SK-N-MC (cell line): ENCODE measurements around the gene ROPN1B.
"Not testable (repeated sequence)": the region's sequence is repeated elsewhere in the genome, so short reads cannot be mapped to it uniquely, and the experiment has no call there.

Source experiments
- DNase-seq: peaks from one replicate; pipeline ENCODE4 v3.0.0-alpha.2; 2011; ENCODE audit warnings: low read depth, low spot score
- H3K27ac ChIP-seq: fragments of 200-600 bp; sonication (generic); 2 replicates; pipeline ENCODE4 v1.5.1; 2016; ENCODE audit warnings: mixed run types
- H3K36me3 ChIP-seq: fragments of 200-600 bp; sonication (generic); 2 replicates; pipeline ENCODE4 v1.6.1; 2017; ENCODE audit warnings: antibody characterized with exemption, low read length, mixed read lengths; ENCODE audit not compliant: insufficient read depth
- H3K4me3 ChIP-seq: fragments of 200-600 bp; sonication (generic); 2 replicates; pipeline ENCODE4 v1.5.1; 2016
- H3K9ac ChIP-seq: fragments of 200-600 bp; sonication (generic); 2 replicates; pipeline ENCODE4 v1.8.0; 2017; ENCODE audit warnings: mixed run types, mixed read lengths; ENCODE audit not compliant: insufficient read length
- H3K9me3 ChIP-seq: fragments of 200-600 bp; sonication (generic); 2 replicates; pipeline ENCODE4 v1.6.1; 2017; ENCODE audit warnings: low read depth, mild to moderate bottlenecking, antibody characterized with exemption, low read length, moderate library complexity, mixed read lengths

Gene ROPN1B

GRCh38 chr3:125968701-125969592 is at the start of gene ROPN1B:
Gene ROPN1B, plus strand, starts transcription at chr3:125969178. Its CDS starts 2,877 bp downstream, at chr3:125972055.
- not testable (repeated sequence) for H3K9ac ChIP-seq, H3K9me3 ChIP-seq, DNase-seq, H3K4me3 ChIP-seq, H3K36me3 ChIP-seq, H3K27ac ChIP-seq

GRCh38 chr3:125920191-125920590 is 48.8 kb upstream of the ROPN1B start:
- not testable (repeated sequence) for DNase-seq, H3K9me3 ChIP-seq, H3K4me3 ChIP-seq, H3K9ac ChIP-seq, H3K36me3 ChIP-seq, H3K27ac ChIP-seq

DNA sequence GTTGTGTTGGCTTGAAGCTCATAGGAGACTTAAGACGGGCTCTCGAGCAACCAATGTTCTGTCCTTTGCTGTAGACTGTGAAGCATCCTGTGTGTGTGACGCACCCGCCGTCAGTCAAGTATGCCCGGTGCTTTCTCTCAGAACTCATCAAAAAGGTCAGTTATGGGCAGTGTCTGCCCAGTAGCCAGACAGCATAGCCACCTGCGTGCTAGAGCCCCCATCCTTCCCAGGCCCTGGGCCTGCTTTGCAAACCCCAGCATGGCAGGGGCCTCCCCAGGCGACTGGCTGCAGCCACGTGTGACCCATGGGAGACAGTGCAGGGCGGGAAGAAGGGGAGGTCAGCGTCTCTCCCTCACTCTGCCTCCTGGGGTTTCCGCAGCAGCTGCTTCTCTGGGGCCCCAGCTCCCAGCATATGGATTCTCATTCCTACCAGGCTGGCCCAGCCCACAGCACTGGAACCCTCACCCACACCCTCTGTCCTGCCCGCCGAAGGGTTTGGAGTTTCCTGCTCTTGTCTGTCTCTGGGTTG is 48.2 kb upstream of the ROPN1B start:
- H3K9ac ChIP-seq, H3K9me3 ChIP-seq, H3K27ac ChIP-seq, H3K36me3 ChIP-seq, H3K4me3 ChIP-seq, DNase-seq: not testable (repeated sequence)

DNA sequence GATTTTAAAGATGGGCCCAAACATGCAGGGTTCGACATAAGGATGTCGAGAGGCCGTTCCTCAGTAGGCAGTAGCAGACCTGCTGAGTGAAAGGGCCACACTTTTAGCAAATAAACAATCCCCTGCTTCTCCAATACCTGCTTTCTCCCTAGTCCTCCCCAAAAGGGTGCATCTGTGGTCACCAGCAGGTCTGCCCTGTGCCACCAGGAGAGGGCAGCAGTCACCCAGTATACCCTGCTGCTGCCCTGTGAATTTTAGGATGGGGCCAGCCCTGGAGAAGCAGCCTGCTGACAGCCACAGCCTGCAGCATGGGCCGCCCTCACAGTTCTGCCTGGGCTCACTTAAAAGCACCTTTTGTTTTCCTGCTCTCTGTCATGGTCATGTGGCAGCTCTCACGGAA is 47.3 kb upstream of the ROPN1B start:
- H3K4me3 ChIP-seq, H3K36me3 ChIP-seq, H3K9ac ChIP-seq, H3K9me3 ChIP-seq, H3K27ac ChIP-seq, DNase-seq: not testable (repeated sequence)

DNA sequence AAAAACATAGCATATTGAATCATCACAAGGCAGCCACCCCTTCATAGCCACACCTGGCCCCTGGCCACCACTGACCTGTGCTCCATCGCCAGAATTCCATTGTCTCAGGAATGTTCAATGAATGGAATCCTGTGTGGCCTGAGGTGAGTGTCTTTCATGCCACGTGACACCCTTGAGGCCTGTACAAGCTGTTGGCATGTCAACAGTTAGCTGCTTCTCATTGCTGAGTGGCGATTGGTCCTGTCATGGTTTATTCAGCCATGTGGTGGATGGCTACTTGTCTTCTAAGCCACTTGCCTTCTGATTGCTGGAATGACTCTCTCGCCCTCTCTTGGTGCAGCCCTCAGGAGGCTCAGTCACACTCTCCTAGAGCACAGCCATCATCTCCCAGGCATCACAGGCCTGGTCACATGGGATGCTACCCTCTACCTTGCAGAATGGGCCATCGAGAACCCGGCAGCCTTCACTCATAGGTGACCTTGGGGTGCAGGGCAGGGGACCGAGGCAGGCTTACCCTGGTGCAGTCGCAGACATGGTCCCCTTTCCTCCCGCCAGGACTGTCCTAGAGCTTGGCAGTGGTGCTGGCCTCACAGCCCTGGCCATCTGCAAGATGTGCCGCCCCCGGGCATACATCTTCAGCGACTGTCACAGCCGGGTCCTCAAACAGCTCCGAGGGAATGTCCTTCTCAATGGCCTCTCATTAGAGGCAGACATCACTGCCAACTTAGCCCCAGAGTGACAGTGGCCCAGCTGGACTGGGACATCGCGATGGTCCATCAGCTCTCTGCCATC is 45.5 kb upstream of the ROPN1B start:
- not testable (repeated sequence) for H3K4me3 ChIP-seq, H3K9ac ChIP-seq, DNase-seq, H3K36me3 ChIP-seq, H3K9me3 ChIP-seq, H3K27ac ChIP-seq

- H3K9me3 ChIP-seq, DNase-seq: not testable (repeated sequence)
These were observed 44.7 kb upstream of the ROPN1B start for GRCh38 chr3:125924276-125924675.

GRCh38 chr3:125925727-125926126 is 43.3 kb upstream of the ROPN1B start:
- not testable (repeated sequence) for H3K4me3 ChIP-seq, DNase-seq, H3K9me3 ChIP-seq, H3K27ac ChIP-seq, H3K36me3 ChIP-seq, H3K9ac ChIP-seq

More at GRCh38 chr3:125924276-125924675, 44.7 kb upstream of the ROPN1B start:
- not testable (repeated sequence) for H3K9ac ChIP-seq, H3K27ac ChIP-seq, H3K36me3 ChIP-seq, H3K4me3 ChIP-seq

- not testable (repeated sequence) for H3K9ac ChIP-seq, H3K36me3 ChIP-seq, H3K27ac ChIP-seq, H3K9me3 ChIP-seq, H3K4me3 ChIP-seq
- DNase-seq = peak; percentile 18
These were observed 40.0 kb upstream of the ROPN1B start for GRCh38 chr3:125928771-125929545.

DNA sequence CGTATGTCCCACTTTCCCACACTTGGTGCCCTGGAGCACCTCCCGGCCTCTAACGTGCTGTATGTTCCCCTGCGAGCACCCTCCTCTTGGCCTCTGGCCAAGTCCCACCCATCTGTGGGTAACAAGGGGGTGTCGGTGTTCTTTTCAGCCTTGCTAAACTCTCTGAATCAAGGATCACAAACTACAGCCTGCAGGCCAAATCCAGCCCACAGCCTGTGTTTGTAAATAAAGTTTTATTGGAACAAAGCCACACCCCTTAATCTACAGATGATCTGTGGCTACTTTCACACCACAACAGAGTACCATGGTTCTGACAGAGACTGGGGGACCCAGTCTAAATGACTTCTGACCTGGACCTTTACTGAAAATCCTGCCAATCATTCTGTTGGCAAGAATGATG is 39.2 kb upstream of the ROPN1B start:
- not testable (repeated sequence) for DNase-seq, H3K36me3 ChIP-seq, H3K9me3 ChIP-seq, H3K27ac ChIP-seq, H3K4me3 ChIP-seq, H3K9ac ChIP-seq

DNA sequence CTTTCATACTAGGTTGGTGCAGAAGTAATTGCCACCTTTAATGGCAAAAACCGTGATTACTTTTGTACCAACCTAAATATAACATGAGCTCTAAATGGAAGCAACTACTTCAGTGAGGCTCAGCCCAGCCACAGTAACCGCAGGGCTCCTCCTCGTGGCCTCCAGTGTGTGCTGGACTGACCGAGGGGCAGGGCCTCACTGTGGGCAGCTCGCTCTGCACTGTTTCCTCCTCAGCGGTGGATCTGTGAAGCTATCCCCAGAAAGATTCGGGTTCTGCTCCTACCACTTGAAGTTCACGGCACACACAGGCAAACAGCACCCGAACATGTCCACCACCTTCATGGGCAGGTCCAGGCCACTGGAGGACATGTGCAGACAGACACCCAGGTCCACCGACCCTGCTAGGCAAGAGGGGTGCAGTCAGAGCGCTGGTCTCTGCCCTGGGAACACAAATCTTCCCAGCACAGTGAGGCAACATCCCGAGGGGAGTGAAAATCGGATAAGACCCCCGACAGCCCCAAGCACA is 37.6 kb upstream of the ROPN1B start:
- H3K36me3 ChIP-seq, H3K9ac ChIP-seq, H3K27ac ChIP-seq, DNase-seq, H3K4me3 ChIP-seq, H3K9me3 ChIP-seq: not testable (repeated sequence)

GRCh38 chr3:125933397-125934173 is 35.4 kb upstream of the ROPN1B start:
- not testable (repeated sequence) for H3K9me3 ChIP-seq, H3K9ac ChIP-seq, H3K27ac ChIP-seq, H3K4me3 ChIP-seq, DNase-seq, H3K36me3 ChIP-seq

DNA sequence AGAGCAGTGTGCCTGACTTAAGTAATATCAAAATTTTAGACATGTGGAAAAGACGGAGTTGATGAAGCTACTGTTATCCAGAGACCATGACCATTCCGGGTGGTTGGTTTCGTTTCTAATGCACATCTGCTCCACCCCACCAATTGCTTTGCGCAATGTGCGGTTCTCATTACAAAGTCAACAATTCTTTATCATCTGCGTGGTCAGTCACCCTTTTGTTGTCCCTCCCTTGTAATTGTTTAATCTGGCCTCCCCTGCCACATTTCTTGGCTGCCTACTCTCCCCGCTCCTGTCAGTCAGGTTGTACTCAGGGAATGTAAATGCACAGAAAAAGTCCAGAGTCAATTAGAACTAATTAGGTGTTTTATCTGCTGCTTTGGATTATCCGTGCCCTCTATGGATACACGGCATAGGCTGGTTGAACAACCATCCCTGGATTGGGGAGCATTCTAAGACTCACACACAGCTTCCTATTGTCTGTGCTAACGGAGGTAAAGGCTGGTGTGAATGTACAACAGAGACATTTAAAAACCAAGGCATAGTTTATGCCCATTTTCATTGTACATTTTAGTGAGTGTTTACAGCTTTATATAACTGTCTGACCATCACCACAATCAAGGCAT is 33.6 kb upstream of the ROPN1B start:
- not testable (repeated sequence) for H3K9me3 ChIP-seq, H3K36me3 ChIP-seq, H3K9ac ChIP-seq, H3K27ac ChIP-seq, H3K4me3 ChIP-seq, DNase-seq
